Stimulated activated CD4-positive, alpha-beta T cell treated with anti-CD3 and anti-CD28 coated beads, Interleukin-1b, Interleukin-23, amount 100 ng/mL, for 48 hours (primary cell): ENCODE results near the gene NOL7.

Source experiments
- DNase-seq: peaks from one replicate; pipeline ENCODE4 v3.0.0-alpha.2; 2020

The NOL7 gene

GRCh38 chr6:13600036-13600435 is 15.1 kb upstream of the NOL7 start:
- no peak for DNase-seq

DNA sequence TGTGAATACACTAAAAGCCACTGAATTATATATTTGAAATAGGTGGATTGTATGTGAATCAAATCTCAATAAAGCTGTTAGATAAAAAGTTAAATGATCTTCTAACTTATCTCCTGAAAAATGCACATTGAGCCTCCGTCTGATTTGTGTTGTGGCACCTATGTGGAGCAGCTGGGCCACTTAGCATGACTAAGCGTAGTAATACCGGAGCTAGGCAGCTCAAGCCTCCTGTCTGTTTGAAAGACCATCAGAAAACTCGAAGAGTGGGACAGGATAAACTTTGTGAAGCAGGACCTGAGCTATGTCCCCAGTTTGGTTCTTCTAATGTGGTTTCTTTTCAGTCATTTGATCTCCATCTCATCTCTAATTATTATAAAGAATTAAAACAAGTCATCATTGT is 11.0 kb upstream of the NOL7 start:
- no peak for DNase-seq

DNA sequence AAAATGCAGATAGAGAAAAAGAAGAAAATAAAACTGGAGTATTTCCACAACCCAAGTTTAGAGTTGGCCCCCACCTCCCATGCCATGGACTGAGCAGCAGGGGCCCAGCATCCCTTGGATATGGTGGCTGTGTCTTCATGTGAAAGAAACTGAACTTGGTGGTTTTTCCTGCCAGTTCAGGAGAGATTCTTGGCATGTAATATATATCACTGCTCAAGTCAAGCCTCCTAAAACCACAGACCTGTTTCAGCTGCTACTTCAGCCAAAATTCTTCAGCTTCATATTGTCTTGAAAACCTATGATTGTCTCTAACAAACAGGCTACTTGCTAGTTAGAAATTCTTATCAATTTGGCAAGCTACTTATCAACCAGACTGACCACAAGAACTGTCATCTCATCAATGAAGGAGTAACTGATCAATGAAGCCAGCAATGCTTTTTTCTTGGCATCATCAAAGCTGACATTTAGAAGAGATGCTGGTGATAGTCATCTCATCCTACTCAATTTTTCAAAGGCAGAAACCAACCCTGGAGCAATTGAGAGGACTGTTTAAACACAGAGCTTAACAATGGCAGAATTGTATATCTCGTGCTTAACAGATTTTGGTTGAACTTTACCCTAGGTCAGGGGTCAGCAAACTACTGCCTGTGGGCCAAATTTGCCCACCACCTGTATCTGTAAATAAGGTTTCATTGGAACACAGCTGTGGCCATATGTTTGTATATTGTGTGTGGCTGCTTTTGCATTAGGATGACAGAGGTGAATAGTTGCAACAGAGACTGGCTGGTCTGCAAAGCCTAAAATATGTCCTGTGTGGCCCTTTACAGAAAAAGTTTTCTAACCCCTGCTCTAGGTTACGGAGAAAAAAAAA is 10.4 kb upstream of the NOL7 start:
- no peak for DNase-seq

DNA sequence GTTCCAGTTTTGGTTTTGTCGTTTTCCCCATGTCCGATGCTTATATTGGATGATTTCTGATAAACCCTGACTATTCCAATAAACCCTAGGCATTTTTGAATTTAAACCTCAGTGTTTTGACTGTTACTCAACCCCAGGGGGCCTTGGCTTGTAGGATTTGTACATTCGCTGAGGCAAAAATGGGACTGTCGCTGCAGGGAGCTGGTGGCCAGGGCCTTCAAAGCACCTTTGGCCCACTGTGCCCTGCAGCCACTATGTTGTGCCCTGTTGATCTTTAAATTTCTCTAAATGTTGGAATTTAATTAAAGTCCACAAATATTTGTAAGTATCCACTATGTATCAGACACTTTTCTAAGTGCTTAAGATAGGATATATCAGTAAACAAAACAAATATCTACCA is 9.5 kb upstream of the NOL7 start:
- no peak for DNase-seq

GRCh38 chr6:13611715-13612114 is 3.4 kb upstream of the NOL7 start:
- DNase-seq, result no peak

GRCh38 chr6:13613029-13613594 is 2.0 kb upstream of the NOL7 start:
- no peak for DNase-seq

DNA sequence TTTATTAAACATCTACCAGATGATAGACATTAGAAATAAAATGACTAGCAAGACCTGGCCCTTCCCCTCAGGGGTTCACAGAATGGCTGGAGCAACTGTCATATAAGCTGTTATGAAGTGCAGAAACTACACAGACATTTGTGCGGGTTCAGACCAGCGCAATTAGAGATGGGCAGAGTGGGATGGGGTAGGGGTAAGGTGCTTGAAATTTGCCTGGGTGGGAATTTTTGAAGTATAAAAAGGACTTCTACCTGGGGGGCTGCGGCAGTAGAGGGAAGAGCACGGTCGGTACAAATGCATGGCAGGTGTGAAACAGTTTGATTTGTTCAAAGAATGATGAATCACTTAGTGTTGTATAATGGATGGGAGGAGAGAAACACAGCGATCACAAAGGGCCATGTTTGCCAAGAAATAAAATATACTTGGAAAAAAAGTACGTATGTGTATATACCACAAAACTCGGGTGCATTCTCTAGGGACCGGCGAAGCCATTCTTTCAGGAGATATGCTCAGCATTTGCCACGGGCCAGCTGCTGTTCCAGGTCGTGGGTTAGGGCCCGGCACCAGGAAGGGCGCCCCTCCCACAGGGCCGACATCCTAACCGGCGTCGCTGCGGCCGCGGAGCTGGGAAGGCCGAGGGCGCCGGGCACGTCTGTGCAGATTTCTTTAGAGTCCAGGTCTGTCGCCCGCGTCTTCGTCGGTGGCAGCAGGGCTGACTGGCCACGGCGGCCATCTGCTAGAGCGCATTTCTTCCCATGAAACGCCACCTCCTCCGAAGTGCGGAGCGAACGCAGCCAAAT is 809 bp upstream of the NOL7 start:
- no peak for DNase-seq

- peak; percentile 46 for DNase-seq
Measured at GRCh38 chr6:13615792-13616120, 621 bp downstream of the NOL7 start.

DNA sequence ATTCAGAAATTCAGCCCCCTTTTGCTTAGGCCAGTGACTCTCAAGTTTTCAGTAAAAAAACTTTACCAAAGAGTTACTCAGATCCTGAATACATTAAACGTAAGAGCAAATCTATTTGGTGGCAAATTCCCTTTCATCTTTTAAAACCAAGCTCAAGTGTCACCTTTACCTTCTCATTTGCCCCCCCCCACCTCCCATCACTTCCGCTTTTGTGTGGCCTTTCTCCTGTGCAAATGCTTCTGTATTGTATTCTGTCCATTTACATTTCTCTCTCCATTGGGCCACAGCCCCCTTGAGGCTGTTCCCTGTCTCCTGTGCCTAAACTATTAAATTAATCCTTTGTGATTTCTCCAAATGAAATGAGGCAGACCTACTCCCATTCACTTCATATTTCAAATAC is 1.9 kb downstream of the NOL7 start:
- no peak for DNase-seq

DNA sequence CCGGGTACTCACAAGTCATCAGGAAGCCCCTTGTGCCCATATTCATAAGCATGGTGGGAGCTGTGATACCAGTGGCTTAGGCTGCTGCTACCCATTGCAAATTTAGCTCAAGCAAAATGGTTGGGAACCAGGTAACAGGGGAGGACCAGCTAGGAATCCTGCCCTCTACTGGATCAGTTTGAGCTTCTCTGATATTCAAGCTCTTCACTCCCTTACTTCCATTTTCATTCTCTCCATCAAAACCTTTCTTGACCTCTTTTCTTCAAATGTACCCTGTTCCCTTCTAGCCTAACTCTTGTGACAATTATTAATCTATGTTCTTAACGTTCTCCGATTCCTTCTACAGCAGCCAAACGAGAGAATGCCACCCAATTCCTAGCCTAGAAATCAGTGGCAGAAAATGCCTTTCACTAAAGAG is 9.7 kb downstream of the NOL7 start:
- peak; percentile 12 for DNase-seq

DNA sequence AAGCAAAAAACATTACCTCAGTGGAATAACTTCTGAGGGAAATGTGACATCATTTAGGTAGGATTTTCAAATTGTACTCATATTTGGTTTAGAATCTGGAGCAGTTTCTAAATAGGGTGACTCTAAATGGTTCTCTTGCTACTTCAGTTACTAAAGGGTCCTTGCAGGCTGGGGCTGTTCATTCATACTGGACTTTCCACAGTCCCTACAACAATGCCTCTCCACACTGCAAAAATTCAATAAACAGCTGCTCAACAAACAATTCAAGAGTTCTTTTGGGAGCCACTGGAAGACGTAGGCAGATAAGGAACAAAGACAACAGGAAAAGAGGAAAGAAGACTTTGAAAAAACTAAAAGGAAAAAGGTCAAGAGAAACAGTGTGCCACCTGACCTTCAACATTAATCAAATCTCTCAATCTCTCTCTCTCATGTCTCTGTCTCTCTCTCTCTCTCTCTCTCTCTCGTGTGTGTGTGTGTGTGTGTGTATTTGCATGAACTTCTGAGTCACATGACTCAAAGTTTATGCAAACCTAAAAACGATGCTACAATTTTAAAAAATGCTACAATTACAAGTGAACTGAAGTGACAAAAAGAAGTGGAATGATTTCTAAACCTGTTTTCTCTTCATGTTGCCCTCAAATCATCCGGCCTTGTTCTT is 14.5 kb downstream of the NOL7 start:
- DNase-seq, result no peak

DNA sequence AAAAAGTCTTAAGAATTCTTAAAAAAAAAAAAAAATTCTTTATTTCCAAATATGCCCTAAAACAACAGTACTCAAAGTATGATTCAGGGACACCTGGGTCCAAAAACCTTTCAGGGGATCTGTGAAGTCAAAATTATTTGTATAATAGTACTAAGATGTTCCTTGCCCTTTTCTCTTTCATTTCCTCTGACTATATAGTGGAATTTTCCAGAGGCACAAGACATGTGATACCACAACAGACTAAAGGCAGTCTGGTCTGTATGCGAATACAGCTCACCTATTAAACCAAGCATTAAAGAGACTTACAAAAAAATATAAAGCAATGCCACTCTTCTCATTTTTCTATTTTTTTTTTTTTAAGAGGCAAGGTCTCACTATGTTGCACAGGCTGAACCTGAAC is 15.4 kb downstream of the NOL7 start:
- DNase-seq, result no peak

- no peak for DNase-seq
Measured at GRCh38 chr6:13633343-13633742, 18.2 kb downstream of the NOL7 start.

- DNase-seq, result no peak
Measured at GRCh38 chr6:13635948-13636658, 21.0 kb downstream of the NOL7 start.

DNA sequence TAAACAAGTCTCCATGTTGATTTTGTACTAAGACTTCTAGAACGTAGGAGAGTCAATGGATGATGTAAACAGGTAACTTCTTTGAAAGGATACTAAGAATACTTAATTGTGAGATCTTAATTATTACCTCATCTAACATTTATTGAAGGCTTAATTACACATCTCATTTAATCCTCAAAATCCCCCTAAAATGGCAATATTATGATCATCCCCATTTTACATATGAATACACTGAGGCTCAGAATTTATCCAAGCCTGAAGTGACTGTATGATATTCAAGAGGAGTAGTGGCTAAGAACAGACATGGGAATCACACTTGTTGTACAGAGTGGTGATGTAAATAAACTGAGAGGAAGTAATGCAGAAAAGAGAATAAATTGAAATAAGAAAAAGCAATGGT is 22.9 kb downstream of the NOL7 start:
- no peak for DNase-seq

DNA sequence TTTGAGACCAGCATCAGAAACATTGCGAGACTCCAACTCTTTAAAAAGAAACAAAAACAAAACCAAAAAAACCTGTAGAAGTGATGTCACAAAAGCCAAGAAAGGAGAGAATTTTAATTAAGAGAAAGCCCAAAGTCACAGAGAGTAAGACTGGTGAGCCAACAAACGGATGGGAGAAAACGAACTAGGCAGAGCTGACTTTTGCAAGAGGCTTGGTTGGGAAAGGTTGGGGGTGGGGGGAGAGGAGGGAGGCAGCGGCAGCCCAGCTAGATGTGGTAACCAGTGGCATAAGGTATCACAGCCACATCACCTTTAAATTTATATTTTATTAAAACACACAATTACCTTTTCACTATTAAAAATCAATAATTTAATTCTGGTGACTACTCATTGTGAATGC is 23.5 kb downstream of the NOL7 start:
- no peak for DNase-seq

DNA sequence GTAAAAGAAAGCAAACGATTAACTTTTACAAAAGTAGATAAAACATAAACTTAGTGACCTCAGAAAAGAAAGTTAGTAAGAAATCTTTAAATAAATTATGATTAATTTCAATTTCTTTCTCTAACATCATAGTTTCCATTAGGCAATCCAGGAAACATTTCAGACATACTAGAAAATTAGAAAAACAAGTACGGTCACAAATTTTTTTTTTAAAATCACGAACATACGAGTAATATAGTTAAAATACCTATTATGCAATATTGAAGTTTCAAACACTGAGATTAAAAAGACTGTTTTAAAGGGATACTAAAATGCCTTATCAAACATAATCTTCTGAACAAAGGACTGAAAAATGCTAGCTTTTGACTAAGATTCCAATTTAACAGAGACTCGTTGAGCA is 26.2 kb downstream of the NOL7 start:
- DNase-seq, result no peak

GRCh38 chr6:13643125-13643524 is 28.0 kb downstream of the NOL7 start:
- DNase-seq, result no peak

DNA sequence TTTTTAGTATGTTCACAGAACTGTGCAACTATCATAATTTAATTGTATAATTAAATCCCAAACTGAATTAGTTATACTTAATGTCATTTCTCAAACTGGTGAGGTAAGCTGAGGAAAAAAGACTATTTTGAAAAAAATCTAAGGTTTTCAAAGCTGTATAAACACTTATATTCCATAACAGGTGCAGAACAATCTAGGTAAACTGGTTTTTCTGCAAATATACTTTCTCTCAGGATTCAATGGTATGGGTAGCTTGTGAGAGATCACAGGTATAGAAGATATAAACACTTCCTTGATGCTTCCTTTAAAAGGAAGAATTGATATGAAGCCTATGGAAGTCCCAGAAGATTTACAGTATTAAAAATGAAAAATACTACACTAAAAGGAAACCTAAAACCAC is 33.7 kb downstream of the NOL7 start:
- DNase-seq, result no peak

DNA sequence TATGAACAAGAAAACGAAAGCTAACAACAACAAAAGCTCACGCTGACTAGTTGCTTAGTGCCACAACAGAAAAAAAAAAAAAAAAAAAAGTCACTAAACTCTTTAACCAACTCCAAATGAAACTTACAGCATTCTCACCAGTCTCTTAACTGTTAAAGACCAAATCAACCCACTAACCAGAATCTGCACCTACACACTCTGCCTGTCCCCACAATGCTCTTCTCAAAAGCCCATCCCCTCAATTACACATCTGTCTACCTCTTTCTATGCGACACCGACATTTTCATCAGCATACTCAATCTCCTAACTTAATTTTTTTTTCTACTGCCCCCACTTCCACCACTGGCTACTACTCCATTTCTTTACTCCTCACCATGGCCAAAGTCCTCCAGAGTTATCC is 34.3 kb downstream of the NOL7 start:
- DNase-seq, result no peak

DNA sequence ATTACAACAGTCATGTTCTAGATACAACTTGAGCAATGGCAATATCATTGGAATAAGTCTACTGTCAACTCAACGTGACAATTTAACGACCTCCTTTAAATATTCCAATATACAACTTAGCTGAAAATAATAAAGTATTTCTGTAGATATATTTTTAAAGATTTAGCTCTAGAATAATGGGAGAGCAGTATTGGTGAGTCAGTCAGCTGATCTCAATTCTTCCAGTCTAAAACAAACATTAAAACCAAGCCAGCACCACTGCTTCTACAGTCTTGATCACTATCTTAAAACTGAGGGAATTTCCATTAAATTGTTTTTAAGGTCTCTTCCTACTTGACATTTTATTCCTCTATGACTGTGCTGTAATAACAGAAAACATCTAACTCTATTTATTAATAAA is 38.2 kb downstream of the NOL7 start:
- no peak for DNase-seq

- no peak for DNase-seq
Measured at GRCh38 chr6:13654496-13654895, 39.4 kb downstream of the NOL7 start.

GRCh38 chr6:13655700-13656099 is 40.6 kb downstream of the NOL7 start:
- DNase-seq, result no peak
